Natural killer cell (primary cell): Measurements from ENCODE around the gene PDE11A. TPM values are rescaled to one million over a fixed set of nuclear protein-coding genes. Genes with fewer than 3 reads are reported as not detected.

Experiments
- ATAC-seq, 3 donors: fragments of 150-1000 bp in 2 of 3; fragments of 200-7000 bp in 1 of 3; cut with Tn5 transposase; 1 replicate in 1 of 3; 2 replicates in 2 of 3; pipeline ENCODE4 v1.10.0; 2021; ENCODE audit warnings: mild to moderate bottlenecking in 2 of 3, moderate library complexity in 2 of 3
- DNase-seq, 2 donors: peaks; one replicate each; pipeline versions ENCODE4 v3.0.0 to v3.0.0-alpha.2; 2013 to 2021; ENCODE audit warnings: mixed read lengths in 1 of 2
- H3K27ac ChIP-seq: one replicate; pipeline ENCODE4 v1.5.1; 2013; ENCODE audit warnings: mild to moderate bottlenecking, low read length
- H3K27me3 ChIP-seq: one replicate; pipeline ENCODE4 v1.6.1; 2013; ENCODE audit warnings: low read length; ENCODE audit not compliant: control insufficient read depth, insufficient read depth
- H3K36me3 ChIP-seq: one replicate; pipeline ENCODE4 v1.6.1; 2013; ENCODE audit warnings: low read length; ENCODE audit not compliant: control insufficient read depth, insufficient read depth
- H3K4me1 ChIP-seq: one replicate; pipeline ENCODE4 v1.6.1; 2013; ENCODE audit warnings: low read length; ENCODE audit not compliant: control insufficient read depth, insufficient read depth
- H3K4me3 ChIP-seq: one replicate; pipeline ENCODE4 v1.5.1; 2013; ENCODE audit warnings: low read length
- H3K9me3 ChIP-seq: one replicate; pipeline ENCODE4 v1.6.1; 2013; ENCODE audit warnings: low read length; ENCODE audit not compliant: control insufficient read depth, insufficient read depth
- H3K27ac Mint-ChIP-seq, 2 donors: one replicate each; pipeline ENCODE4 v1.8.0; 2022; ENCODE audit warnings: mild to moderate bottlenecking in 2 of 2, mixed read lengths in 2 of 2, moderate library complexity in 1 of 2
- H3K27me3 Mint-ChIP-seq, 2 donors: one replicate each; pipeline ENCODE4 v1.8.0; 2022; ENCODE audit warnings: low read depth in 2 of 2, mixed read lengths in 2 of 2
- H3K36me3 Mint-ChIP-seq: one replicate; pipeline ENCODE4 v1.8.0; 2022; ENCODE audit warnings: mixed read lengths
- H3K4me1 Mint-ChIP-seq, 2 donors: one replicate each; pipeline ENCODE4 v1.8.0; 2022; ENCODE audit warnings: mixed read lengths in 2 of 2
- H3K4me3 Mint-ChIP-seq: one replicate; pipeline ENCODE4 v1.8.0; 2022; ENCODE audit warnings: mild to moderate bottlenecking, moderate library complexity, mixed read lengths
- H3K9me3 Mint-ChIP-seq, 2 donors: one replicate each; pipeline ENCODE4 v1.8.0; 2022; ENCODE audit warnings: mixed read lengths in 2 of 2
- WGBS: methylation state at CpG from one replicate; pipeline ENCODE4 v1.1.7; 2013; ENCODE audit warnings: missing lambda C conversion rate; ENCODE audit not compliant: insufficient coverage; 5-methylcytosine and 5-hydroxymethylcytosine counted together
- intact Hi-C: fragments of 100-400 bp; cut with micrococcal nuclease; formaldehyde crosslinking; loops from one replicate; pipeline ENCODE4 v1.14.2; 2022
- total RNA-seq, 4 donors: library from RNA; stranded (reverse); fragments of 120-200 nt in 1 of 4; gene quantifications; one replicate each; pipeline versions ENCODE4 v1.2.3 to v1.2.4, GENCODE V29; 2013 to 2022
- TF ChIP-seq, protein P1 (sequence below): fragments of 200-600 bp; IDR thresholded peaks from one replicate; pipeline ENCODE4 v1.8.0; 2022; ENCODE audit warnings: antibody characterized with exemption

Gene PDE11A
- total RNA-seq, 3 donors from 2014 or later (not counting 1 experiment from before 2014, with no cell fraction given), result not detected

DNA sequence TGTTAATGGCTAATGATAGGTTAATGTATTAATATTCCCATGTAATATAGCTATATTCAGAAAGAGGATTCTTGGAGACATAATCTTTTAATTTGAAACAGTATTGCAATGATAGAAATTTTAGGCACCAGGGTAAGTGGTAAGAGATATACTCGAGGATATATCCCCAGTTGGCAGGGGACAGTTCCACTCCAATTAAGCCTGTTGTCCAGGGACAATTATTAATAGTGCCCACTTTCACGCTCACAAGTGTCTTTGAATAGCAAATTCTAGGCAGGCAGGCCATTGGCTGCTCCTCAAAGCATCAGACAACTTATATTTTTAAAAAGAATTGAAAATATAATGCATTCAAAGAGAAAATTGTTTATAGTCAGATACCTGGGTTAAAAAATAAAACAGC lies 190.7 kb downstream of the PDE11A start:
- intact Hi-C loops, result no loop called here
- no peaks in the 10 kb centered on the region for H3K4me1 Mint-ChIP-seq
- no peak overlapping the region for H3K27ac Mint-ChIP-seq
- no peaks in the 10 kb centered on the region for H3K36me3 Mint-ChIP-seq
- TF ChIP-seq, protein P1, sequence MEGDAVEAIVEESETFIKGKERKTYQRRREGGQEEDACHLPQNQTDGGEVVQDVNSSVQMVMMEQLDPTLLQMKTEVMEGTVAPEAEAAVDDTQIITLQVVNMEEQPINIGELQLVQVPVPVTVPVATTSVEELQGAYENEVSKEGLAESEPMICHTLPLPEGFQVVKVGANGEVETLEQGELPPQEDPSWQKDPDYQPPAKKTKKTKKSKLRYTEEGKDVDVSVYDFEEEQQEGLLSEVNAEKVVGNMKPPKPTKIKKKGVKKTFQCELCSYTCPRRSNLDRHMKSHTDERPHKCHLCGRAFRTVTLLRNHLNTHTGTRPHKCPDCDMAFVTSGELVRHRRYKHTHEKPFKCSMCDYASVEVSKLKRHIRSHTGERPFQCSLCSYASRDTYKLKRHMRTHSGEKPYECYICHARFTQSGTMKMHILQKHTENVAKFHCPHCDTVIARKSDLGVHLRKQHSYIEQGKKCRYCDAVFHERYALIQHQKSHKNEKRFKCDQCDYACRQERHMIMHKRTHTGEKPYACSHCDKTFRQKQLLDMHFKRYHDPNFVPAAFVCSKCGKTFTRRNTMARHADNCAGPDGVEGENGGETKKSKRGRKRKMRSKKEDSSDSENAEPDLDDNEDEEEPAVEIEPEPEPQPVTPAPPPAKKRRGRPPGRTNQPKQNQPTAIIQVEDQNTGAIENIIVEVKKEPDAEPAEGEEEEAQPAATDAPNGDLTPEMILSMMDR, result no peak
- no peak overlapping the region for H3K4me3 Mint-ChIP-seq
- Histone ChIP-seq H3K9me3 (no peaks in the 10 kb centered on the region), H3K4me3 (no peak overlapping the region), H3K4me1 (no peaks in the 10 kb centered on the region), H3K27me3 (no peaks in the 10 kb centered on the region), H3K27ac (no peak overlapping the region), H3K36me3 (no peaks in the 10 kb centered on the region)
- H3K27me3 Mint-ChIP-seq, result peaks cover 3 to 22% of the 10 kb centered on the region in 2 donors
- 81% methylated on average over 2 of the region's 2 CpGs for WGBS
- DNase-seq (no peak), ATAC-seq (no peak)
- no peaks in the 10 kb centered on the region for H3K9me3 Mint-ChIP-seq

DNA sequence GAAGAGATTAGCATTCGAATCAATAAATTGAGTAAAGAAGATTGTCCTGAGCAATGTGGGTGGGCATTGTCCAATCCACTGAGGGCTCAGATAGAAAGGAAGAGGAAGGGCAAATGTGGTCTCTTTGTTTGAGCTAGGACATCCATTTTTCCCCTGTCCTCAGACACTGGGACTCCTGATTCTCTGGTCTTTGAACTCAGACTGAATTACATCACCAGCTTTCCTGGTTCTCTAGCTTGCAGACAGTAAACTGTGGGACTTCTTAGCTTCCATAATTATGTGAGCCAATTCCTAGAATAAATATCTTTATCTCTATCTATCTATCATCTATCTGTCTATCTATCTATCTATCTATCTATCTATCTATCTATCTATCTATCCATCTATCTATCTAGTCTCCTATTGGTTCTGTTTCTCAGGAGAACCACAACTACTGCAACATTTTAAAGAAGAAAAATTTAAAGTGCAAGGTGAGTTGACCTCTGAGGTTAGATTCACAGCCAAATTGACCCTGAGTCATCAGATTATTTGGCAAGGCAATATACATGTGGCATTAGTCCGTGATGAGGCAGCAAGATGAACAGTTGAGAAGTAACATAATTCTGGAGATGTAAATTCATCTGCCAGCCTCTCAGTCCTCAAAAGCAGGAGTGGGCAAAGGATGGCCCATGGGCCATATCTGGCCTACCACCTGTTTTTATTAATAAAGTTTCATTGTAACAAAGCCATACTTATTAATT lies 191.4 kb downstream of the PDE11A start:
- H3K4me3 ChIP-seq, result no peak overlapping the region
- H3K27me3 Mint-ChIP-seq, result peaks cover 3 to 22% of the 10 kb centered on the region in 2 donors
- intact Hi-C loops, result no loop called here
- no peaks in the 10 kb centered on the region for H3K9me3 ChIP-seq
- 86% methylated on average over 2 of the region's 2 CpGs for WGBS
- no peaks in the 10 kb centered on the region for H3K4me1 ChIP-seq
- no peak overlapping the region for H3K4me3 Mint-ChIP-seq
- H3K27ac Mint-ChIP-seq, result no peak overlapping the region
- H3K36me3 ChIP-seq, result no peaks in the 10 kb centered on the region
- no peaks in the 10 kb centered on the region for H3K27me3 ChIP-seq
- no peaks in the 10 kb centered on the region for H3K36me3 Mint-ChIP-seq
- no peaks in the 10 kb centered on the region for H3K4me1 Mint-ChIP-seq
- TF ChIP-seq, protein P1, result no peak
- H3K27ac ChIP-seq, result no peak overlapping the region
- no peaks in the 10 kb centered on the region for H3K9me3 Mint-ChIP-seq
- ATAC-seq (no peak), DNase-seq (no peak)

DNA sequence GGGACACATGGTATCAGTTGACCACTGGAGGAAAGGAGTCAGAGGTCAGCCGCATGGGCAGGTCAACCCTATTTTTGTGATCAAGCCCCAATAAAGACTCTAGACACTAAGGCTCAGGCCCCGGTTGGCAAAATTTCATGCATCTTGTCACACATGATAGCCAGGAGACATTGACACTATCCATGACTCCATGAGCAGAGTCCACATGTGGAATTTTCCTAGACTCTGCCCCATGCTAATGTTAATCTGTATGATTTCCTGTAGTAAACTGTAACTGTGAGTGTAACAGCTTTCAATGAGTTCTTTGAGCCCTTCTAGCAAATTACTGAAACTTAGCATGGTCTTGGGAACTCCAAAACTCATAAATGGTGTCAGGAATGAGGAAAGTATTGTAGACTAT lies 192.3 kb downstream of the PDE11A start:
- no peak overlapping the region for H3K4me3 ChIP-seq

More for the DNA sequence above, 192.3 kb downstream of the PDE11A start:
- H3K9me3 Mint-ChIP-seq, result no peaks in the 10 kb centered on the region
- Histone ChIP-seq H3K36me3 (no peaks in the 10 kb centered on the region), H3K4me1 (no peaks in the 10 kb centered on the region), H3K27me3 (no peaks in the 10 kb centered on the region), H3K9me3 (no peaks in the 10 kb centered on the region), H3K27ac (no peak overlapping the region)
- H3K27ac Mint-ChIP-seq, result no peak overlapping the region
- ATAC-seq, result no peak
- H3K4me3 Mint-ChIP-seq, result no peak overlapping the region
- no peaks in the 10 kb centered on the region for H3K36me3 Mint-ChIP-seq
- no peaks in the 10 kb centered on the region for H3K4me1 Mint-ChIP-seq
- peaks cover 3 to 14% of the 10 kb centered on the region in 2 donors for H3K27me3 Mint-ChIP-seq
- TF ChIP-seq, protein P1, result no peak
- 88% methylated on average over 2 of the region's 2 CpGs for WGBS
- intact Hi-C loops, result no loop called here
- no peak for DNase-seq
